B cell (primary cell): Measurements from ENCODE around the gene CENPX.

Experiments
- CTCF ChIP-seq: fragments of 200-600 bp; IDR thresholded peaks from one replicate; pipeline ENCODE4 v1.8.0; 2022; ENCODE audit warnings: antibody characterized with exemption, mild to moderate bottlenecking
- EZH2 ChIP-seq: IDR thresholded peaks from 2 replicates; pipeline ENCODE4 v1.6.1; 2012; ENCODE audit warnings: borderline replicate concordance, low read depth, mild to moderate bottlenecking, moderate library complexity, low read length; ENCODE audit not compliant: insufficient read depth, poor library complexity, severe bottlenecking

GRCh38 chr17:82064433-82065192 is 41.9 kb upstream of the CENPX start:
- TF ChIP-seq CTCF (no peak), EZH2 (no peak)
